ENCODE data around the gene C1orf21. TPM values are rescaled to one million over a fixed set of nuclear protein-coding genes. Genes with fewer than 3 reads are reported as not detected.

The C1orf21 gene
- polyA plus RNA-seq, 3 donors = 0.23 to 1.1 (median 0.28) TPM

- Histone ChIP-seq H3K36me3 (replicated peaks in 1 of 2; ENCODE audit: control insufficient read depth in 1 of 2, insufficient read depth in 2 of 2, low read length in 2 of 2) (no peaks in the 10 kb centered on the region), H3K9ac (ENCODE audit: insufficient read depth, low read length, poor library complexity, severe bottlenecking) (no peak overlapping the region), H3K4me1 (ENCODE audit: control insufficient read depth in 1 of 2, insufficient read depth in 2 of 2, low read length in 2 of 2) (no peaks in the 10 kb centered on the region), H3K27ac (ENCODE audit: low read depth in 1 of 2, low read length in 2 of 2) (no peak overlapping the region), H3K4me3 (replicated peaks in 1 of 3; ENCODE audit: low read depth in 2 of 3, low read length in 3 of 3) (no peak overlapping the region), H3K4me2 (replicated peaks; ENCODE audit: extremely low read depth, low read length, poor library complexity, severe bottlenecking) (no peak overlapping the region), H4K20me1 (ENCODE audit: insufficient read depth, low read length) (no peaks in the 10 kb centered on the region), H2AFZ (ENCODE audit: insufficient read depth, low read depth, low read length, poor library complexity, severe bottlenecking) (no peak overlapping the region), H3K9me3 (replicated peaks in 1 of 2; ENCODE audit: control insufficient read depth in 1 of 2, insufficient read depth in 1 of 2, low read length in 2 of 2) (no peaks in the 10 kb centered on the region), H3K79me2 (ENCODE audit: insufficient read depth, low read length) (no peaks in the 10 kb centered on the region), H3K27me3 (ENCODE audit: control insufficient read depth in 2 of 2, insufficient read depth in 2 of 2, low read length in 2 of 2) (no peaks in the 10 kb centered on the region)
- Mint-ChIP-seq H3K9me3 (peaks cover 0 to 4% (median 0%) of the 10 kb centered on the region in 7 donors), H3K27me3 (ENCODE audit: low read depth in 3 of 3) (no peaks in the 10 kb centered on the region), H3K4me1 (no peaks in the 10 kb centered on the region), H3K36me3 (no peaks in the 10 kb centered on the region), H3K27ac (no peak overlapping the region), H3K4me3 (no peak overlapping the region)
- WGBS (ENCODE audit: insufficient coverage) = 93% methylated on average over 5 of the region's 6 CpGs
- no peak for TF ChIP-seq CTCF (IDR thresholded peaks at IDR 0.05)
- DNase-seq = no peak
- intact Hi-C loops (cut with micrococcal nuclease) = no loop called here
Observed at GRCh38 chr1:184447651-184448185, 60.9 kb downstream of the C1orf21 start.

- Mint-ChIP-seq H3K4me1 (no peaks in the 10 kb centered on the region), H3K27me3 (ENCODE audit: low read depth in 3 of 3) (peaks cover 0 to 3% (median 0%) of the 10 kb centered on the region in 3 donors), H3K9me3 (no peaks in the 10 kb centered on the region), H3K27ac (peak overlapping the region in 2 of 7 donors; percentile 24), H3K36me3 (no peaks in the 10 kb centered on the region), H3K4me3 (no peak overlapping the region)
- Histone ChIP-seq H3K9ac (ENCODE audit: insufficient read depth, low read length, poor library complexity, severe bottlenecking) (no peak overlapping the region), H4K20me1 (ENCODE audit: insufficient read depth, low read length) (no peaks in the 10 kb centered on the region), H3K36me3 (replicated peaks in 1 of 2; ENCODE audit: control insufficient read depth in 1 of 2, insufficient read depth in 2 of 2, low read length in 2 of 2) (no peaks in the 10 kb centered on the region), H2AFZ (ENCODE audit: insufficient read depth, low read depth, low read length, poor library complexity, severe bottlenecking) (no peak overlapping the region), H3K27ac (ENCODE audit: low read depth in 1 of 2, low read length in 2 of 2) (no peak overlapping the region), H3K4me3 (replicated peaks in 1 of 3; ENCODE audit: low read depth in 2 of 3, low read length in 3 of 3) (no peak overlapping the region), H3K4me2 (replicated peaks; ENCODE audit: extremely low read depth, low read length, poor library complexity, severe bottlenecking) (no peak overlapping the region), H3K4me1 (ENCODE audit: control insufficient read depth in 1 of 2, insufficient read depth in 2 of 2, low read length in 2 of 2) (no peaks in the 10 kb centered on the region), H3K9me3 (replicated peaks in 1 of 2; ENCODE audit: control insufficient read depth in 1 of 2, insufficient read depth in 1 of 2, low read length in 2 of 2) (no peaks in the 10 kb centered on the region), H3K79me2 (ENCODE audit: insufficient read depth, low read length) (no peaks in the 10 kb centered on the region), H3K27me3 (ENCODE audit: control insufficient read depth in 2 of 2, insufficient read depth in 2 of 2, low read length in 2 of 2) (no peaks in the 10 kb centered on the region)
- WGBS (ENCODE audit: insufficient coverage) = 87% methylated on average over 4 of the region's 4 CpGs
- no peak for TF ChIP-seq CTCF (IDR thresholded peaks at IDR 0.05)
- DNase-seq = no peak
- intact Hi-C loops (cut with micrococcal nuclease) = no loop called here
Observed at GRCh38 chr1:184449916-184450315, 63.1 kb downstream of the C1orf21 start.
